Brain microvascular endothelial cell (primary cell): Measurements from ENCODE around the gene SHBG.

ENCODE experiments used
- DNase-seq: peaks from one replicate; pipeline ENCODE4 v3.0.0-alpha.2; 2020
- H3K27ac ChIP-seq: fragments of 250-450 bp; sonication (Bioruptor Pico); 2 replicates; pipeline ENCODE4 v1.5.1; 2020; ENCODE audit warnings: mild to moderate bottlenecking, moderate library complexity
- H3K27me3 ChIP-seq: fragments of 250-450 bp; sonication (Bioruptor Pico); replicated peaks from 2 replicates; pipeline ENCODE4 v1.5.1; 2020; ENCODE audit warnings: mild to moderate bottlenecking
- H3K36me3 ChIP-seq: fragments of 250-450 bp; sonication (Bioruptor Pico); replicated peaks from 2 replicates; pipeline ENCODE4 v1.5.1; 2020; ENCODE audit warnings: mild to moderate bottlenecking
- H3K4me3 ChIP-seq: 2 replicates; pipeline ENCODE4 v1.5.1; 2011; ENCODE audit warnings: low read depth, mild to moderate bottlenecking, control low read depth, low read length, moderate library complexity
- CTCF ChIP-seq: IDR thresholded peaks from 2 replicates; pipeline ENCODE4 v1.5.1; 2011; ENCODE audit warnings: low read depth, mild to moderate bottlenecking, moderate library complexity, low read length, control low read depth, inconsistent platforms; ENCODE audit errors: missing control alignments
- in situ Hi-C: cut with HindIII; loops from 2 replicates; pipeline ENCODE4 v1.10.0; 2017; ENCODE audit warnings: low sequenced_read_pairs, low pct_ligation_motif_present

The SHBG gene

GRCh38 chr17:7647018-7647417 is 17.1 kb downstream of the SHBG start:
- Histone ChIP-seq H3K36me3 (no peaks in the 10 kb centered on the region), H3K27me3 (peaks cover 12% of the 10 kb centered on the region), H3K4me3 (no peak overlapping the region), H3K27ac (no peak overlapping the region)
- no peak for TF ChIP-seq CTCF
- no peak for DNase-seq
- in situ Hi-C loops: no loop called here

- H3K27me3 ChIP-seq: peaks cover 28% of the 10 kb centered on the region
- in situ Hi-C loops: no loop called here
- TF ChIP-seq CTCF: no peak
- DNase-seq: peak; percentile 16
- no peaks in the 10 kb centered on the region for H3K36me3 ChIP-seq
- H3K27ac ChIP-seq: no peak within 1 kb of the TSS
- H3K4me3 ChIP-seq: peak within 1 kb of the TSS; percentile 32
Measured at GRCh38 chr17:7650509-7651096, 20.7 kb downstream of the SHBG start, which contains the start of gene ATP1B2. TSS of gene ATP1B2 (plus strand) at chr17:7650926. CDS start at chr17:7651519, 593 bp downstream.

DNA sequence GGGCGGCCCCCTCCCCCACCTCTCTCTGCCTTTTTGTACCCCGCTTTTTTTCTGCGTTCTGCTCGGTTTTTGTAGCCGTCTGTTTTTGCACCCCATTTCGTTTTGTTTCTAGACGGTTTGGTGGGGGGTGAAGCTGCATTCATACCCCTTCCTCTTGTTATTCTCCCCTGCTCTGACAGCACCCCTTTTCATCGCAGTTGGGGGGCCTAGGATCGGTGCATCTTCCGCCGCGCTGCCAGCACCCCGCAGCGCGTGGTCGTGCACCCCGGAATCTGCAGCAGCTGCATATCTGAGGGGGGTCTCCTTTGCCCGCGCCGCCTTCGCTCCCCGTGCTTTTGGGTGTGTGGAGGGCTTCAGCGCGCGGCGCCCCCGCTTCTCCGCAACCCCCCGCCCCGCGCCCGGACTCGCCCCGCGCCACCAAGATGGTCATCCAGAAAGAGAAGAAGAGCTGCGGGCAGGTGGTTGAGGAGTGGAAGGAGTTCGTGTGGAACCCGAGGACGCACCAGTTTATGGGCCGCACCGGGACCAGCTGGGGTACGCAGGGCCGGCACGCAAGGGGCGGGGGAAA is 21.2 kb downstream of the SHBG start:
- Histone ChIP-seq H3K27ac (no peak overlapping the region), H3K27me3 (peaks cover 28% of the 10 kb centered on the region), H3K36me3 (no peaks in the 10 kb centered on the region), H3K4me3 (peak overlapping the region; percentile 17)
- TF ChIP-seq CTCF: no peak
- in situ Hi-C loops: no loop called here
- DNase-seq: no peak

DNA sequence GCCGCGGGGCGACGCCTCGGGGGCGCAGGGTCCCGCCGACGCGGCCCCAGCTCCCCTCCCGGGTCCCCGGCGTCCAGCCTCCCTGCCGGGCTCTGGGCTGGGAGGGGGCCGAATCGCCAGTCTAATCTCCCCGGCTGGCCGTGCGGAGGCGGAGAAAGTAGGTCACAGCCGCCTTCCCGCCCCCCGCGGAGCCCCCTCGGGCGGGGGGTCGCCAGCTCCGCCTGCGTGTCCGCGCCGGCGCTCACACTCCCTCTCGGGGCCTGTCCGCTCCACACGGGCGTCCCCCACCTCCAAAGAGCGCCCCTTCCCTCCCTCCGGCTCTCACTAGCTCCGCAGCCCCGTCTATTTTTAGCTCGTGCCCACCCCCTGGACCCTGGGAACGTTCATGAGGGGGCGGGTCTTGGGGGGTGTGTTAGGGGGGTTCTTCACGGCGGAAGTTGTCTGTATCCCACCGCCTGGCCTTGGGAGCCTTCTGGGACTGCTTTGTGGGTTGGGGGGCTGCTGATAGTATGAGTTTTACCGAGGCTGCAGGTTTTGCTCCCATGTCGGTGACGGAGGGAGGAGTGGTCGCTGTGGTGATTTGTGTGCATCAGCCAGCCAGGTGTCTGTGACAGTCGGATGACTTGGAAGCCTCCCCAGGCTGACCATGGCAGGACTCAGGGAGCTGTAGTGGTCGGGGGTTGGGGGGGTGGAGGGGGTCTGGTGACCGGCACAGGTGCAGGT is 21.9 kb downstream of the SHBG start:
- in situ Hi-C loops: no loop called here
- no peak for TF ChIP-seq CTCF
- no peak overlapping the region for H3K27ac ChIP-seq
- no peaks in the 10 kb centered on the region for H3K36me3 ChIP-seq
- H3K4me3 ChIP-seq: no peak overlapping the region
- H3K27me3 ChIP-seq: peaks cover 28% of the 10 kb centered on the region
- no peak for DNase-seq

DNA sequence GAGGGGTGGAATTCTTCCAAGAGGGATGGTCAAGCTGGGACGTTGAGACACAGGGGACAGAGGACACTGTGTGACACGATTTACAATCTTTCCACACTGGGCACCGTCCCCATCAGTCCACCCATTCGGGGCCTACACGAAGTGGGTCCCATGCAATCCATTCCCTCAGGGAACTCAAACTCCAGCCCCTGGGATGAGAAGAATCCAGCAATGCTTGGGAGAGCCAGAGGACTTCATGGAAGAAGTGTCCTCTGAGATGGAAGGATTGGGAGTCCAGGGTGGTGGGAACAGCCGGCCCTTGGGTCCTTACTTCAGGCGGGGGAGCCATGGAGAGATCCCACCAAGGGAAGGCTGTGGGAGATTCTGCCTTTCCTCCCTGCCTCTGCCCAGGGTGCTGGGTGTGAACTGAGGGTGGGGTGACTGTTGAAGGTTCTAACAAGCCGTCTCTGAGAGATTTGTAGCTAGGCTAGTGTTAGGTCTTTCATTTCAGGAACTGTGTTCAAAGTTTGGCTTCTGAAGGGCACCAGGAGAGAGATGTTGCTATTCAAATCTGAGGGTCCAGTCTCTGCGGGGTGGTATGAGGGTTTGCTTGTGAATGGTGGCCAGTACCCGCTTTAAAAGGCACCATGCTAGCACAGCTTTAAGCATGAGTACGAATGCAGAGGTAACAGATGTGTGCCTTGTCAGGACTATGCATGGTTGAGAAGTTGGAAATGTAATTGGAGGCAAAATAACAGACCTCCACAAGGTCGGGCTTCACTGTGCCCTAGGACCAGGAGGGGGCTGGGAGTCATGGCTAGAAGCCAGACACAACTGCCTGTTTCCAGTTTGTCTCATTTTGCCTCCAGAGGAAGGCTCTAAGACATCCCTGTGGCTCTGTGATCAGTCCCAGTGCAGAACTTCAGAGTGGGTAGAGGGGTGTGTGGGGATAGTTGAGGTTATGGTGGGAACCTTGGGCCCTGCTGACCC is 22.7 kb downstream of the SHBG start:
- in situ Hi-C loops: no loop called here
- Histone ChIP-seq H3K4me3 (no peak overlapping the region), H3K36me3 (no peaks in the 10 kb centered on the region), H3K27me3 (peaks cover 28% of the 10 kb centered on the region), H3K27ac (no peak overlapping the region)
- no peak for TF ChIP-seq CTCF
- no peak for DNase-seq
